ENCODE results near the gene HSH2D. TPM values are rescaled to one million over a fixed set of nuclear protein-coding genes. Genes with fewer than 3 reads are reported as not detected.
"Not testable (repeated sequence)": the region's sequence is repeated elsewhere in the genome, so short reads cannot be mapped to it uniquely, and the experiment has no call there.

The HSH2D gene
- total and polyA plus RNA-seq, 4 experiments from 2014 or later: 5.5 to 18.8 (median 15.2) TPM

DNA sequence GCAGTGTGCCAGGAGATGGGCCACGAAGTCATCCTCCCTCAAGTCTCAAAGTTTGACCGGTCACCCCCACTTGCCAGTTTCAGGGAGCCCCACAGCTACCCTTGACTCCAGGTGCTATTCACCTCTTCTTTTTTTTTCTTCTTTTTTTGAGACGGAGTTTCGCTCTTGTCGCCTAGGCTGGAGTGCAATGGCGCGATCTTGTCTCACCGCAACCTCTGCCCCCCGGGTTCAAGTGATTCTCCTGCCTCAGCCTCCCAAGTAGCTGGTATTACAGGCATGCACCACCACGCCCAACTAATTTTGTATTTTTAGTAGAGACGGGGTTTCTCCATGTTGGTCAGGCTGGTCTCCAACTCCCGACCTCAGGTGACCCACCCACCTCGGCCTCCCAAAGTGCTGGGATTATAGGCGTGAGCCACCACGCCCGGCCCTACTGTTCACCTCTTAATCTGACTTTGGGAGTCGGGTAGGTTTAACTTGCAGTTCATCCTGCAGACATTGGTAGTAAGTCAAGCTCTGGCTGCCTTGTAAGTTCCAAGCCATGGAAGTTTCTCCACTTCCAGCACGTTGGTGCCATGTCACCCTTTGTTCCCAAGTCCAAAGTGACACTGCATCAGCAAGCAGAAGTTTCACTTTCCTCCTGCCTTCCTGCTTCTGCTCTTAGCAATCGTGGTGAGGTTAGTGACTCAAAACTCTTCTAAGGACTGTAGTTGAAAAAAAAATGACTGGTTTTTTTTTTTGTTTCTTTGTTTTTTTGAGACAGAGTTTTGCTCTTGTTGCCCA is 24.2 kb upstream of the HSH2D start:
- peak; percentile 46 to 70 (median 54) for DNase-seq
- Mint-ChIP-seq H3K4me3 (peak overlapping the region; percentile 75 to 93 (median 84)), H3K4me1 (peaks cover 24 to 54% (median 43%) of the 10 kb centered on the region in 4 donors), H3K36me3 (peaks cover 18 to 71% of the 10 kb centered on the region in 2 donors), H3K27ac (peak overlapping the region; percentile 80 to 97 (median 94))
- not testable (repeated sequence) for H3K9me3 ChIP-seq (ENCODE audit: control insufficient read depth in 1 of 2, low read length in 2 of 2); H3K27me3 Mint-ChIP-seq; H3K27me3 ChIP-seq (ENCODE audit: insufficient read depth, low read length); H3K9me3 Mint-ChIP-seq; H3K4me3 ChIP-seq (ENCODE audit: low read length in 2 of 2)
- peaks cover 50% of the 10 kb centered on the region for H3K4me1 ChIP-seq (ENCODE audit: insufficient read depth, low read length)
- ChIA-PET POLR2A (ENCODE audit: partially characterized antibody) (interaction anchor here (1.2 to 2.0 kb wide), 3 partner anchors 10 to 33 kb away, joined by 3 to 6 read pairs (median 6); partner anchors contain the start of gene HSH2D), CTCF (ENCODE audit: partially characterized antibody) (interaction anchor here (0.9 to 2.6 kb wide), 3 partner anchors 24 to 56 kb away, joined by 4 to 8 read pairs (median 5); partner anchors contain the start of gene HSH2D)
- H3K27ac ChIP-seq (ENCODE audit: low read depth, low read length): peak overlapping the region; percentile 49
- peaks cover 45% of the 10 kb centered on the region for H3K36me3 ChIP-seq (ENCODE audit: insufficient read depth, low read length)
- intact Hi-C loops (cut with micrococcal nuclease): loop anchor here (1.0 to 2.0 kb wide), 2 partner anchors 8 to 24 kb away; partner anchors contain the start of genes HSH2D and RAB8A

- intact Hi-C loops (cut with micrococcal nuclease): no loop called here
- peaks cover 17 to 39% (median 28%) of the 10 kb centered on the region in 4 donors for H3K4me1 Mint-ChIP-seq
Measured at GRCh38 chr19:16121141-16121540, 22.3 kb upstream of the HSH2D start.

DNA sequence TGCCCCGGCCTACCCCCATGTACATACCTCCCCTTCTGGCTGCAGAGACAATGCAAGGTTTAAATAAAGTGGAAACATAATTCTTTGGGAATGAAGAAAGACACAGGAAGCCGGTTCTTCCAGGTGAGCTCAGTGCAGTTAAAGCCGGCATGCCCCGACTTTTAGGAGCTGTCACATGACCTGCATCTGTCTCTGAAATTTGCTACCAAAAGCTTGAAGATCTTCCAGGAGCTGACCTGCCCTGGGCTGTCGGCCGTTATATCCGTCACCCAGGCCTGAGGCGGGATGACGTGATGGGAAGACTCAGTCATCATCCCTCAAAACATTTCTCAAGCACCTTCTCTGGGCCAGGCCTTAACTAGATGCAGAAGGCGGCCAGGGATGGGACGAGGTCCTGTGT is 21.5 kb upstream of the HSH2D start:
- no peak for DNase-seq
- Mint-ChIP-seq H3K36me3 (peaks cover 22 to 69% of the 10 kb centered on the region in 2 donors), H3K27ac (peak overlapping the region in 4 of 7 donors; percentile 15 to 80 (median 41)), H3K27me3 (no peaks in the 10 kb centered on the region), H3K9me3 (no peaks in the 10 kb centered on the region), H3K4me1 (peaks cover 15 to 31% (median 25%) of the 10 kb centered on the region in 4 donors), H3K4me3 (no peak overlapping the region)
- peaks cover 32% of the 10 kb centered on the region for H3K4me1 ChIP-seq (ENCODE audit: insufficient read depth, low read length)
- no peaks in the 10 kb centered on the region for H3K9me3 ChIP-seq (ENCODE audit: control insufficient read depth in 1 of 2, low read length in 2 of 2)
- peaks cover 70% of the 10 kb centered on the region for H3K36me3 ChIP-seq (ENCODE audit: insufficient read depth, low read length)
- intact Hi-C loops (cut with micrococcal nuclease): no loop called here
- no peak overlapping the region for H3K27ac ChIP-seq (ENCODE audit: low read depth, low read length)
- ChIA-PET CTCF (ENCODE audit: partially characterized antibody) (interaction anchor here (1.3 kb wide), 1 partner anchor 11 kb away, joined by 5 read pairs; no protein-coding TSS in a partner anchor), POLR2A (ENCODE audit: partially characterized antibody) (no interaction called here)
- H3K27me3 ChIP-seq (ENCODE audit: insufficient read depth, low read length): no peaks in the 10 kb centered on the region
- H3K4me3 ChIP-seq (ENCODE audit: low read length in 2 of 2): no peak overlapping the region

More at GRCh38 chr19:16121141-16121540, 22.3 kb upstream of the HSH2D start:
- Histone ChIP-seq H3K4me1 (ENCODE audit: insufficient read depth, low read length) (peaks cover 35% of the 10 kb centered on the region), H3K27me3 (ENCODE audit: insufficient read depth, low read length) (no peaks in the 10 kb centered on the region), H3K4me3 (ENCODE audit: low read length in 2 of 2) (no peak overlapping the region), H3K27ac (ENCODE audit: low read depth, low read length) (no peak overlapping the region), H3K36me3 (ENCODE audit: insufficient read depth, low read length) (peaks cover 64% of the 10 kb centered on the region), H3K9me3 (ENCODE audit: control insufficient read depth in 1 of 2, low read length in 2 of 2) (no peaks in the 10 kb centered on the region)
- Mint-ChIP-seq H3K36me3 (peaks cover 22 to 67% of the 10 kb centered on the region in 2 donors), H3K4me3 (no peak overlapping the region), H3K27me3 (no peaks in the 10 kb centered on the region), H3K9me3 (no peaks in the 10 kb centered on the region), H3K27ac (peak overlapping the region in 2 of 7 donors; percentile 52 to 80)
- CTCF ChIA-PET (ENCODE audit: partially characterized antibody): no interaction called here
- DNase-seq: no peak
- POLR2A ChIA-PET (ENCODE audit: partially characterized antibody): interaction anchor here (1.5 to 2.0 kb wide), 2 partner anchors 10 to 34 kb away, joined by 5 to 6 read pairs; partner anchors contain the start of gene RAB8A

DNA sequence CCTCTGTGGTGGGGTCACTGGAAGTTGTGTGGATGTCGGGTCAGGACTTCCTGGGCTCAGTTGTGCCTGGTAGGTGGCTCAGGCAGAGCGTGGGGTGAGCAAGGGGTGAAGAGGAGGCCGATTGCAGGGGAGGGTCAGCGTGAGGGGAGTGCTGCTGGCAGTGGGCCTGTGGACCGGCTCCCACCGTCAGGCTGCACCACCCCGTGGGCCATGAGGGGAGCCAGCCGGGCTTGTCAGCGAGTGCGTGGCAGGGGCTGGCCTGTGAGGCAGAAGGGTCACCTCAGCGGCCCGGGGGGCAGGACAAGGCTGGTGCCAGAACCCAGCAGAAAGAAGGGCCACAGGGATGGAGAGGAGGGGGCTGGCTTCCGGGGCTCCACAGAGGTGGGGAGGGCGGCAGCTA is 18.5 kb upstream of the HSH2D start:
- Histone ChIP-seq H3K4me1 (ENCODE audit: insufficient read depth, low read length) (peaks cover 5% of the 10 kb centered on the region), H3K4me3 (ENCODE audit: low read length in 2 of 2) (no peak overlapping the region), H3K27ac (ENCODE audit: low read depth, low read length) (no peak overlapping the region), H3K36me3 (ENCODE audit: insufficient read depth, low read length) (peaks cover 85% of the 10 kb centered on the region), H3K27me3 (ENCODE audit: insufficient read depth, low read length) (no peaks in the 10 kb centered on the region), H3K9me3 (ENCODE audit: control insufficient read depth in 1 of 2, low read length in 2 of 2) (no peaks in the 10 kb centered on the region)
- H3K4me1 Mint-ChIP-seq: peaks cover 0 to 1% (median under 1%) of the 10 kb centered on the region in 4 donors
- H3K9me3 Mint-ChIP-seq: no peaks in the 10 kb centered on the region
- intact Hi-C loops (cut with micrococcal nuclease): no loop called here
- H3K27me3 Mint-ChIP-seq: no peaks in the 10 kb centered on the region
- H3K4me3 Mint-ChIP-seq: no peak overlapping the region
- POLR2A ChIA-PET (ENCODE audit: partially characterized antibody): interaction anchor here (0.6 to 1.3 kb wide), 2 partner anchors 55 to 306 kb away, joined by 3 to 5 read pairs; no protein-coding TSS in a partner anchor
- CTCF ChIA-PET (ENCODE audit: partially characterized antibody): no interaction called here
- peaks cover 33 to 66% of the 10 kb centered on the region in 2 donors for H3K36me3 Mint-ChIP-seq
- H3K27ac Mint-ChIP-seq: no peak overlapping the region
- no peak for DNase-seq

- Mint-ChIP-seq H3K36me3 (peaks cover 38 to 69% of the 10 kb centered on the region in 2 donors), H3K9me3 (no peaks in the 10 kb centered on the region), H3K4me3 (no peak overlapping the region), H3K4me1 (no peaks in the 10 kb centered on the region), H3K27ac (peak overlapping the region in 2 of 7 donors; percentile 35 to 52), H3K27me3 (no peaks in the 10 kb centered on the region)
- ChIA-PET POLR2A (ENCODE audit: partially characterized antibody) (interaction anchor here (0.6 to 1.4 kb wide), 3 partner anchors 11 to 307 kb away, joined by 3 to 5 read pairs (median 4); no protein-coding TSS in a partner anchor), CTCF (ENCODE audit: partially characterized antibody) (interaction anchor here (1.1 kb wide), 1 partner anchor 11 kb away, joined by 3 read pairs; no protein-coding TSS in a partner anchor)
- no peak for DNase-seq
- intact Hi-C loops (cut with micrococcal nuclease): no loop called here
- H3K4me1 ChIP-seq (ENCODE audit: insufficient read depth, low read length): no peaks in the 10 kb centered on the region
- peaks cover 91% of the 10 kb centered on the region for H3K36me3 ChIP-seq (ENCODE audit: insufficient read depth, low read length)
- no peaks in the 10 kb centered on the region for H3K27me3 ChIP-seq (ENCODE audit: insufficient read depth, low read length)
- H3K4me3 ChIP-seq (ENCODE audit: low read length in 2 of 2): no peak overlapping the region
- no peak overlapping the region for H3K27ac ChIP-seq (ENCODE audit: low read depth, low read length)
- H3K9me3 ChIP-seq (ENCODE audit: control insufficient read depth in 1 of 2, low read length in 2 of 2): no peaks in the 10 kb centered on the region
Measured at GRCh38 chr19:16125737-16126495, 17.6 kb upstream of the HSH2D start.

- intact Hi-C loops (cut with micrococcal nuclease): no loop called here
- Mint-ChIP-seq H3K4me3 (no peak overlapping the region), H3K27me3 (no peaks in the 10 kb centered on the region), H3K27ac (peak overlapping the region in 2 of 7 donors; percentile 62 to 73), H3K4me1 (peaks cover 0 to 2% (median 0%) of the 10 kb centered on the region in 4 donors), H3K36me3 (peaks cover 42 to 72% of the 10 kb centered on the region in 2 donors), H3K9me3 (no peaks in the 10 kb centered on the region)
- ChIA-PET CTCF (ENCODE audit: partially characterized antibody) (interaction anchor here (1.1 kb wide), 1 partner anchor 10 kb away, joined by 3 read pairs; no protein-coding TSS in a partner anchor), POLR2A (ENCODE audit: partially characterized antibody) (interaction anchor here (0.6 kb wide), 1 partner anchor 267 kb away, joined by 3 read pairs; no protein-coding TSS in a partner anchor)
- Histone ChIP-seq H3K4me1 (ENCODE audit: insufficient read depth, low read length) (no peaks in the 10 kb centered on the region), H3K27me3 (ENCODE audit: insufficient read depth, low read length) (no peaks in the 10 kb centered on the region), H3K4me3 (ENCODE audit: low read length in 2 of 2) (no peak overlapping the region), H3K9me3 (ENCODE audit: control insufficient read depth in 1 of 2, low read length in 2 of 2) (no peaks in the 10 kb centered on the region), H3K27ac (ENCODE audit: low read depth, low read length) (no peak overlapping the region), H3K36me3 (ENCODE audit: insufficient read depth, low read length) (peaks cover 92% of the 10 kb centered on the region)
- no peak for DNase-seq
Measured at GRCh38 chr19:16127080-16127479, 16.4 kb upstream of the HSH2D start.

Measured in CD4-positive, alpha-beta memory T cell (primary cell).